ENCODE results near the gene IL17B.
"Not testable (repeated sequence)": the region's sequence is repeated elsewhere in the genome, so short reads cannot be mapped to it uniquely, and the experiment has no call there.

The IL17B gene

GRCh38 chr5:149399775-149400174 lies 20.7 kb upstream of the IL17B start:
- FAIRE-seq: no peak

GRCh38 chr5:149398747-149399266 lies 19.7 kb upstream of the IL17B start:
- FAIRE-seq: not testable (repeated sequence)

DNA sequence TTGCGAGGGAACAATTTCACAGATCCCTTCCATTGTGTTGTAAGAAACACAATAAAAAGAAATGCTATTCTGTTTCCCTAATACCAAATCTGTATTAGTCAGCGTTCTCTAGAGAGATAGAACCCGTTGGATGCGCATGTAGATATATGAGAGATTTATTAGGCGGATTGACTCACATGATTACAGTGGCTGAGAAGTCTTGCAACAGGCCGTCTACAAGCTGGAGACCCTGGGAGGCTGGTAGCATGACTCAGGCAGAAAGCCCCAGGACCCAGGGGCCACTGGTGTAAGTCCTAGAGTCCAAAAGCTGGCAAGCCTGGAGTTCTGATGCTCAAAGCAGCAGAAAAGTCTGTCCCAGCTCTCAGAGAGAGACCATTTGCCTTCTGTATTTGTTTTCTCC lies 18.4 kb upstream of the IL17B start:
- FAIRE-seq: no peak

GRCh38 chr5:149394996-149395395 lies 15.9 kb upstream of the IL17B start:
- not testable (repeated sequence) for FAIRE-seq

GRCh38 chr5:149392718-149393117 lies 13.6 kb upstream of the IL17B start:
- no peak for FAIRE-seq

- FAIRE-seq: no peak
These were observed 12.4 kb upstream of the IL17B start for GRCh38 chr5:149391524-149391923.

- not testable (repeated sequence) for FAIRE-seq
These were observed 12.0 kb upstream of the IL17B start for GRCh38 chr5:149391076-149391475.

- no peak for FAIRE-seq
These were observed 10.7 kb upstream of the IL17B start for GRCh38 chr5:149389552-149390495.

- FAIRE-seq: no peak
These were observed 9.6 kb upstream of the IL17B start for GRCh38 chr5:149388498-149389190.

DNA sequence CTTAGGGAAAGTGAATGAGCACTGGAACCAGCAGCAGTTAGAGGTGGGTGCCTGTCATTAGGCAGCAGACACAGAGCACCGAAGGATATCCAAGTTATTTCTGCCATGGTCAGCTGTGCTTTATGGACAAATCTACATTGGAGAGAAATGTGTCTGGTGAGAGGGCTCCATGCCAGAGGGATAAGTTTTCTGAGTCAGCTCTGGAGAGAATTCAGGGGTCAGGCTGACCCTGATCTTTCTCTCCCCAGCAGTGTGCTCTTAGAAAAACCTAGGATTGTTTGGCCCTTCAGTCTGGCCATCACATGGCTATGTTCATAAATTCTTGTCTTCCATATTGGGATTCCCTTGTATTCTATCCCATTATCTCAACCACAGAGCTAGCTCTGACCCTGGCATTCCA lies 8.9 kb upstream of the IL17B start:
- no peak for FAIRE-seq

GRCh38 chr5:149387081-149387631 lies 8.1 kb upstream of the IL17B start:
- no peak for FAIRE-seq

- FAIRE-seq: no peak
These were observed 7.1 kb upstream of the IL17B start for GRCh38 chr5:149386166-149386565.

- FAIRE-seq: no peak
These were observed 4.3 kb upstream of the IL17B start for GRCh38 chr5:149383399-149383798.

DNA sequence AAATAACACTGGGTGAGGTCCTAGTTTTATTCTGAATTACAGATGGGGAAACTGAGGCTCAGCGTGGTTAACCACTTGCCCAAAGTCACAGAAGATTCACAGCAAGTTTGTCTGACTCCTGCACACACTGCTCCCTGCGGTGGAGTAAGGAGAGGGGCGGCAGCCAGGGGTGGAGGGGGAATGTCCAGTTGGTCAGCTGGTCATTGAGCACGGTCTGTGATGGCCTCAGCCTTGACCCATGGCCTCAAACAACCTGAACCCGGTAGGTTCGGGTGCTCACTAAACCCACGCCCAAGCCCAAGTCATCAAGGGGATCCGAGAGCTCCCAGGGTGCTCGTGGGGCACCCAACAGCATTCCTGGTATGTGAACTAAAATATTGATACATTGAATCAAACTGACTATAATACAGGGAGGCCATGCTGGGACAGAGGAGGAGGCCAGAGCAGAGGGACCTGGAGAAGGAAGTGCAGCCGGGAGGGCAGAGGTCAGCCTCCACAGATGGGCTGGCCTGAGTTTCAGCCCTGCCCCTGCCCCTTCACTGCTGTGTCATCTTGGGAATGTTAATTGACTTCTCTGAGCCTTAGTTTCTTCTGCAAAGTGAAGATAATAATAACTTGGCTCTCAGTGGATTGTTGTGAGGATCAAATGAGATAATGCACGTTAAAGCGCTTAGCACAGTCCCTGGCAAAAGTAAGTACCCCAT lies 3.6 kb upstream of the IL17B start:
- FAIRE-seq: no peak

- no peak for FAIRE-seq
These were observed 2.9 kb upstream of the IL17B start for GRCh38 chr5:149381986-149382338.

DNA sequence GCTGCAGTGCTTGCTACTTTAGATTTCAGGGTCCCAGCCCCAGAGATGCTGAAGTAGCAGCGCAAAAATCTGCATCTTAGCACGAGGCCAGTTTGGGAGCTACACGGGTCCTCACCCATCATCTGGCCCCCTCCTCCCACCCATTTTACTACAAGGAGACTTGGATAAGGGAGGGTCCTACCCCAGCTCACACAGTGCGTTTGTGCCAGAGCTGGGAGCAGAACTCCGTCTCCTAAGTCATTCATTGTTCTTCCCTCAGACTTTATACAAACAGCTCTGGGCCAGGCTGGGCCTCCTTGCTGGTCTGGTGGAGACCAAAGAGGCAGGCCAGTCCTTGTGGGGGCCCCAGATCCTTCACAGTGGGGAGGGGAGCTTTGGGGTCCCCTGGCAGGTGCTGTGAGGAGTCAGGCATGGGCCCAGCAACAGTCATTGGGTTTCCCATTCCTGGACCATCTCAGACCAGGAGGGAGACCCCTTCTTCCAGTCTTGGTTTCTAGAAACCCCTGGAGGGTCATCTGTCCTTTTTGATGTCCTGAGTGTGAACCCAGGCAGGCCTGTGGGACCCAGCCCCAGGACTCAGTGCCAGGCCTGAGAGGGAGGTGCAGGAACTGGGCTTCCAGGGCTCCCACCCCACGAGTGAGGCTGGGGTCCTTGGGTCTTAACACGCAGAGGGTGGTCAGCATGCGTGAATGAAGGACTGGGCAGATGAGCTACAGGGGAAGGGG lies 2.3 kb upstream of the IL17B start:
- no peak for FAIRE-seq

GRCh38 chr5:149380466-149381121 lies 1.5 kb upstream of the IL17B start:
- no peak for FAIRE-seq

DNA sequence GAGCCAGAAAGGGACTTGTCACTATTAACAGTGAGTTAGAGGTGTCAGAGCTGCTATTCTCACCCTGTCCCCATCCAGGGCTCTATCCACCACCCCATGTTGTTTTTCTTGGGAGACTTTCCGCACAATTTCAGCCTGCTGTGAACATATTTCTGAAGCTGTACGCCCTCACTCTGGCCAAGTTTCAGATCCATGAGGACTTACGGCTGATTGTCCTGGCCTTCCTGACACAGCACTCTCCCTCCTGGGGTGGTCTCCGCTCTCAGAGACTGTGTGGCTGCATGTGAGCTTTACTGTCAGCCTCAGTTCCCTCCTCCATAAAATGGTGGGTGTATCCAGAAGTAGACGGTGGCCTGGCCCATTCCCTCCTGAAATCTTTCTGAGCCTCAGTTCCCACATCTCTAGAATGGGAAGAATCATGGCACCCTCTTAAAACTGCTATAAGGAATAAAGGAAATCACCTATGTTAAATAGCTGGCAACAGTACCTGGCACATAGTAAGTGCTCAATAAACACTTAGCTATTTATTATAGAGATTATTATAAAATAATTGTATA lies 804 bp upstream of the IL17B start:
- FAIRE-seq: no peak

DNA sequence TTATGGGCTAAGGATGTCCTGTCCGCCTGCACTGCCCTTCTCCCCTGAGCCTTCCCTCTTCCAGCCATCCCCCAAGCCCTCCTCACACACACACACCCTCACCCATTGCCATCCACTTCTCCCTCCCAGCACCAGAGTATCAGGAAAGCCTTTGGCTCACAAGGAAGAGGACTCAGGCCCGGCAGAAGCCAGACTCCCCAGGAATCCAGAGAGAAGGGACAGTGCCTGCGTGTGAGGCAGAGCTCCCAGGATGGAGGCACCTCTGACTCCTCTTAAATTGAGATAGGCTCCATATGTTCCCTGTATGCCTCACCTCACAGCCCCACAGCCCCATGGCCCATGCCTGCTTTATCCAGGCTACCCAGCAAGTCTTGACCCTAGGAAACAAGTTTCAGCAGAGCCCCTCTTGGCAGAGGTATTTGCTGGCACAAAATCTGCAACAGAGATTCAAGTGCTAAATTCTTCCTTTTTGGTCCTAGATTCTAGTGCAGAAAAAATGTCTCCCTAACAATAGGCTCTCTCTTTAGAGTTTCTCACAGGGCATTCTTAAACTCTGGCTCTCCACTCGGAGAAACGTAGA lies 761 bp downstream of the IL17B start:
- FAIRE-seq: no peak

DNA sequence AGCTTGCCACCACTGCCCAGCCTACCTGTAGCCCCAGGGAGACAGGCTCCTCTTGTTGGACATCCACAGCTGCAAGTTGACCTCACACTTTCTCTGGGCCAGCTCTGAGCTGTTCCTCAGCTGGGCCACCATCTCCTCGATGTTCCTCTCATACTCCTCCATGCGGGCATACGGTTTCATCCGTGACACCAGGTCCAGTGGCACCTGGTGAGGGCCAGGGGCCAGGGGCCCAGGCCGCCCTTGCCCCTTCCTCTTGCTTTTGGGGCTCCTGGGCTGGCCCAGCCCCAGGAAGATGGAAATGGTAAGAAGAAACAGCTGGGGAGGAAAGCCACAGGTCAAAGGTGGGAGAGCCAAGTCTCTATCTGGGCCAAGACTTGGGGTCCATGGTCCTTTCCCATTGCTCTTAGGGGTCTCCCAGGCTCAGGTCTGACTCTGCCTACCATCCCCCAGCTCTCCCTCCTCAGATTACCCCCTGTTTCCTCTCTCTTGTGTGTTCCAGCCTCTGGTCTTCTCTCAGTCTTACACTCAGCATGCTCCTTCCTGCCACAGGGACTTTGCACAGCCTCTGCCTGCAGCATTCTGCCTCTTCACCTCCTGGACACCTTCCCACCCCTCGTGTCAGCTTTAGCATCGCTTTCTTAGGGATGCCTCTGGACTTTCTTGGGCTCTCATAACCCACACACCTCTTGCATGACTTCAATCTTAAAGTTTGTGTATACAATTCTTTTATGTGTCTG lies 2.2 kb downstream of the IL17B start:
- no peak for FAIRE-seq
